Measurements from ENCODE around the gene GSTK1.
A peak's percentile ranks its signal among the peaks of the same experiment; 100 is the strongest.
"Not testable (repeated sequence)": the region's sequence is repeated elsewhere in the genome, so short reads cannot be mapped to it uniquely, and the experiment has no call there.

The GSTK1 gene

DNA sequence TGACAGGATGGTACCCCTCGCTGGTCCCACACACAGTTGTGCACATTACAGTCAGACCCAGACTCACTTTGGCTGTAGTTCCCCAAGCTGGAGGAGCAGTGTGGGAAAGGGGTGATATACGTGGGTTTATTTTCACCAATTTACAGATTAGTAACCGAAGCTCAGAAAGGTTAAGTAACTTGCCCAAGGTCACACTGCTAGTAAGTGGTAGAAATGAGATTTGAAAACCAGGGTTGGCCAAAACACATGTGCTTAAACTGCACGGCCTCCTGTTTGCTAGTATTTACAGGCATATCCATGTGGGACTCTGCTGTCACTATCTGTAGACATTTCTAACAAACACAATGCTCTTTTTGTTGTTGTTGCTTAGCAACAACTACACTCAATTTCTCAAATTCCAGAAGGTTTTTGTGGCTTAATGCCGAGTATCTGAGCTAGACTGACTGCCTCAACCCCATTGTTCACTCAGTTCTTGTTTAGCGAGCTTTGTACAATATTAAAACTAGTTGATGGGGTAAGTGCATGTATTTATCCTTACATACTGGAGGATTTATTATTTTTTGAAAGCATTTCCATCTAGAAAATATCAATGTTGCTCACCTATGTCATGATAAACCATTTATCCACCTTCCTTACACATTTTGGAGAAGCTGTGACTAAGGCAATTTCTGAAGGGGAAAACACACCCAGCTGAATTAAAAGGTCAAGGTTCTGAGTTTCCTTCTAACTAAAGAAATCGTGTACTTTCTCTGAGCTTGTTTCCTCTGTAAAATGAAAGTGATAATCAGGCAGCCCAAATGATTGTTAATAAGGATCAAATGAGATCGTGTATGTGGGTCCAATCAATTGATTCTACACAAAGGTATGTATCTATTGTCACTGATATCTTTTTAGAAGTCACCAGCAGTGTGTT lies 16.2 kb downstream of the GSTK1 start:
- DNase-seq: no peak

DNA sequence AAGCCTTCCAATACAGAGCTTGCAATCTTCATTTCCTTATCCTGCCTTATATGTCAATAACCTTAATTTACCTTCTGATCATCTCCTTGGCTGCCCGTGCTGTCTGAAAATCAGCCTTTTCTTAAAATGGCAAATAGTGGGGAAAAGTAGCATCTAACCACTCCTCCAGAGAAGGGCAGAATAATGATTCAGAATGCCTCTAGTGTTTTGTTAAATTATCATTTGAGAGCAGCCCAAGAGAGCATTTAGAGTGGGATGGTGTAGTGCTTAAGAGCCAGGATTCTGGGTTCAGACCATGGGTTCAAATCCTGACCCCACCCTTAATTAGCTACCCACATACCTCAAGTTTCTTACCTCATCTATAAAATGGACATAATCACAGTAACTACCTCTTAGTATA lies 16.9 kb downstream of the GSTK1 start:
- DNase-seq: no peak

- DNase-seq: no peak
These were observed 17.3 kb downstream of the GSTK1 start for GRCh38 chr7:143280566-143280965.

- DNase-seq: no peak
These were observed 18.3 kb downstream of the GSTK1 start for GRCh38 chr7:143281529-143281928.

GRCh38 chr7:143282124-143282523 lies 18.9 kb downstream of the GSTK1 start:
- no peak for DNase-seq

DNA sequence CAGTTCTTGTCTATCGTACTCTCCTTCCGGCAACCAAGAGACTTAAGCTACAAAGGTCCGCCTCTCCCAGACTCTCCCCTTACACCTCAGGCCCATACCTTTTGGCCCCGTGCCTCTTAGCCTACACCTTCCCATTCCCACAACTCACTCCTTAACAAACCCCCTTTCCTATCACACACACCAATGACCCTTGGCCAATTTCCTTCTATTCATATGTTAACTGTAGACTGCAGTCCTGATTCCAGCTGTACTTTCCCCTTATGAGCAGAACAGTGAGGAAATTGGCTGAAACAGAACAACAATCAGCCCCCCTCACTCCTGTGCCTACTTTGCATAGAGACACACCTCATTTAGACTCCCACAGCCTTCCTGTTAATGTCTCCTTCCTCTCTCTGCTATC lies 20.1 kb downstream of the GSTK1 start:
- no peak for DNase-seq

- DNase-seq: no peak
These were observed 21.6 kb downstream of the GSTK1 start, which contains the start of gene TMEM139 for GRCh38 chr7:143284591-143285469. Gene TMEM139 (plus strand): TSS chr7:143284958. CDS start chr7:143285958, 1,000 bp downstream.

- no peak for DNase-seq
These were observed 22.2 kb downstream of the GSTK1 start for GRCh38 chr7:143285470-143285778.

DNA sequence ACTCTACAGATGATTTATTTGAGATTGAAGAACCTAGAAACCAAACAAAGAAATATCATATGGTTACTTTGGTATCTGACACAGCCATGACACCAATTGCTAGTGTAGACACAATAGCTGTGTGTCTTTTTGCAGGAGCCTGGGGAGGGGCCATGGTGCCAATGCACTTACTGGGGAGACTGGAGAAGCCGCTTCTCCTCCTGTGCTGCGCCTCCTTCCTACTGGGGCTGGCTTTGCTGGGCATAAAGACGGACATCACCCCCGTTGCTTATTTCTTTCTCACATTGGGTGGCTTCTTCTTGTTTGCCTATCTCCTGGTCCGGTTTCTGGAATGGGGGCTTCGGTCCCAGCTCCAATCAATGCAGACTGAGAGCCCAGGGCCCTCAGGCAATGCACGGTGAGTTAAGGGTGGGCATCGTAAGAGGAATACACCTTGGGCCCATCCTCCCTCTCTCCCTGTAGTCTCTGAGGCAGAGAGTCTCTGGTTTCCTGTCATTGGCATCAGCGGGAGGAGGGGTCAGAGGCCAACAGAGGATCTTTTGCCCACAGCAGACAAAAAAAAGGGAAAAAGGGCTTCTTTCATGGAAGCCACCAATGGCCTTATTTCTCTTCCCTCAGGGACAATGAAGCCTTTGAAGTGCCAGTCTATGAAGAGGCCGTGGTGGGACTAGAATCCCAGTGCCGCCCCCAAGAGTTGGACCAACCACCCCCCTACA lies 22.7 kb downstream of the GSTK1 start:
- DNase-seq: no peak

DNA sequence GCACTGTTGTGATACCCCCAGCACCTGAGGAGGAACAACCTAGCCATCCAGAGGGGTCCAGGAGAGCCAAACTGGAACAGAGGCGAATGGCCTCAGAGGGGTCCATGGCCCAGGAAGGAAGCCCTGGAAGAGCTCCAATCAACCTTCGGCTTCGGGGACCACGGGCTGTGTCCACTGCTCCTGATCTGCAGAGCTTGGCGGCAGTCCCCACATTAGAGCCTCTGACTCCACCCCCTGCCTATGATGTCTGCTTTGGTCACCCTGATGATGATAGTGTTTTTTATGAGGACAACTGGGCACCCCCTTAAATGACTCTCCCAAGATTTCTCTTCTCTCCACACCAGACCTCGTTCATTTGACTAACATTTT lies 23.3 kb downstream of the GSTK1 start:
- no peak for DNase-seq

GRCh38 chr7:143287339-143287934 lies 24.2 kb downstream of the GSTK1 start:
- no peak for DNase-seq

GRCh38 chr7:143287935-143288826 lies 24.9 kb downstream of the GSTK1 start, which contains the start of gene CASP2:
Gene CASP2 (plus strand): TSS chr7:143288351. CDS start chr7:143288456, 105 bp downstream.
- DNase-seq: peak; percentile 94 to 99 (median 96)

- no peak for DNase-seq
These were observed 25.6 kb downstream of the GSTK1 start for GRCh38 chr7:143288836-143289235.

DNA sequence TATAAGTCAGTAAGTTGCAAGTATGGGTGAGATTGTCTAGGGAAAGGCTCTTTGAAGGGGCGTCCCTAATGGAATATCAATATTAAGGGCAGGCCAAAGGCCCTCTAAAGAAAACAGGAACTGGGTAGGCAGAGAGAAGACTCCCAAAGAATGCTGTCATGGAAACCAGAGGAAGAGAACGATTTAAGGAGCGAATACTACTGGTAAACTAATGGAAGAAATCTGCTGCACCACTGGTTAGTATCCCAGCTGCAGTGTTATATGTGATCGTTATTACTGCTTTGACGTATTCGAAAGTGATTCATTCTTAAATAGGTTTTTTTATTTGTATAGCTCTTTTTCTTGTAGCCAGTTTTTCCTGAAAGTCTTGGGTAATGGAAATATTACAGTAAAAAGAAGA lies 26.2 kb downstream of the GSTK1 start:
- no peak for DNase-seq

GRCh38 chr7:143289888-143290287 lies 26.6 kb downstream of the GSTK1 start:
- not testable (repeated sequence) for DNase-seq

- no peak for DNase-seq
These were observed 27.1 kb downstream of the GSTK1 start for GRCh38 chr7:143290293-143290692.

DNA sequence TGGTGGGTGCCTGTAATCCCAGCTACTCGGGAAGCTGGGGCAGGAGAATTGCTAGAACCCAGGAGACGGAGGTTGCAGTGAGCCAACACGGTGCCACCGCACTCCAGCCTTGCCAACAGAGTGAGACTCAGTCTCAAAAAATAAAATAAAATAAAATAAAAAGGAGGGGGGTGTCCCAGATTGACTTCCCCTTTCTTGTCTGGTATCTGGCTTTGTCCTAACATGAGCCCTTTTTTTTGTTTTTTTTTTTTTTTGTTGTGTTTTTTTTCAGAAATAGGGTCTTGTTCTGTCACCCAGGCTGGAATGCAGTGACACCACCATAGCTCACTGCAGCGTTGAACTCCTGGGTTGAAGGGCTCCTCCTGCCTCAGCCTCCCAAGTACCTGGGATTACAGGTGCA lies 29.6 kb downstream of the GSTK1 start:
- DNase-seq: no peak

DNA sequence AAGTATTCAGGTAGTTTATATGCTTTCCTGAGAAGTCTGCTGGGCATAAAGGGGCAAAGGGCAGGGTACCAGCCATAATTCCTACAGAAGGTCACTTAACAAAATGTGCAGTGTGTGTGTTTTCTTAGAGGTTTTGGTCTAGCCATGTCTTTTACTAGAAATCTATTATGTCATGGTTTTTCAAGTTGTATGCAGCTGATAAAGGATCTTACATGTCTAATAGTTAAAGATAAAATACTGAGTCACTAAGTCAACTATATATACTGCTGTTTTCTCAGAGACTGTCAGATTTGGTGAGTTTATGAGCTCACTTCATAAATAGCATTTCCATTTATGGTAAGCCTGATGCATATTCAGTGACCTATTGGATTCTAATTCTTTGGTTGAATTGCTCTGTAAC lies 32.6 kb downstream of the GSTK1 start:
- DNase-seq: no peak

- no peak for DNase-seq
These were observed 33.4 kb downstream of the GSTK1 start for GRCh38 chr7:143296686-143297085.

DNA sequence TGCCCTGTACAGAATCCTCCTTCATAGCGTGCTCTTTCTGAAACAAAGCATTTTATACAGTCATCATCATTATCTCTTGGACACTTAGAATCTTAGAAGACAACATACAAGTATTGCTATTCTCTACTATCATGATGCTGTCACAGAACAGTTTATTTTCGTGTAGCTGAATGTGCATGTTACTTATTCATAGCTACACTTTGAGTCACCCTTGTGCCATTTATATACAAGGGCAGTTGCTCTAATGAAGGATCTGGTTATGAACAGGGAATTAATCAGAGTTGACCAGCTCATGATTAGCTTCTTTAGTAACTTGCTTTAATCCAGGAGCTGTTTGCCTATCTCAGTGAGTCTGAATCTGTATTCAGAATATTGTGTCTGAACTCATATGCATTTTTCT lies 36.1 kb downstream of the GSTK1 start:
- DNase-seq: no peak

DNA sequence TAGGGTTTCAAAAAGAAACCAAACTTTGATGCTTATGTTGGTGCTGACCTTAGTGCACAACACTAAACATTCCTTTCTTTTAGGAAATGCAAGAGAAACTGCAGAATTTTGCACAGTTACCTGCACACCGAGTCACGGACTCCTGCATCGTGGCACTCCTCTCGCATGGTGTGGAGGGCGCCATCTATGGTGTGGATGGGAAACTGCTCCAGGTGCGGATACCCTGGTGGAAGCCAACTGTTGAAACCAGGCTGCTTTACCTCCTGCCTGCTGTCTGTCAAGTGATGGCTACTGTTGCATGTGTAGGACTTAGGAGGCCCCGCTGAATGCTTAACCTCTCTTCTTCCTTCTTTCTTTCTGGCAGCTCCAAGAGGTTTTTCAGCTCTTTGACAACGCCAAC lies 36.6 kb downstream of the GSTK1 start:
- peak; percentile 6 to 55 (median 28) for DNase-seq
